GM12878 (cell line): ENCODE data around the gene BBS2. TPM values are rescaled to one million over a fixed set of nuclear protein-coding genes. Genes with fewer than 3 reads are reported as not detected.

Experiments used
- ATAC-seq: fragments of 200-7000 bp; cut with Tn5 transposase; 3 replicates; pipeline ENCODE4 v1.9.1; 2020; ENCODE audit warnings: mild to moderate bottlenecking, moderate library complexity
- BruUV-seq: library from RNA; stranded (reverse); fragments of 400-500 nt; replicated peaks from 2 replicates; lab custom pipeline; 2021; lab: Mats Ljungman, UMichigan
- CTCF ChIA-PET: fragments of 300-600 bp; sonication (Branson Sonifier 250); formaldehyde crosslinking; extraction: SDS; loops from one replicate; lab custom pipeline; 2021; ENCODE audit warnings: inconsistent platforms; lab: Yijun Ruan, JAX
- POLR2A ChIA-PET: fragments of 350-600 bp; formaldehyde crosslinking; extraction: SDS; loops from one replicate; lab custom pipeline; 2021; ENCODE audit warnings: inconsistent platforms; lab: Charles Lee
- RAD21 ChIA-PET: fragments of 300-600 bp; sonication (Branson Sonifier 250); formaldehyde crosslinking; loops from one replicate; lab custom pipeline; 2023; ENCODE audit warnings: antibody characterized with exemption; ENCODE audit not compliant: unreplicated experiment; lab: Charles Lee
- SMC1A ChIA-PET: fragments of 300-600 bp; sonication (Branson Sonifier 250); formaldehyde crosslinking; loops from one replicate; lab custom pipeline; 2023; ENCODE audit not compliant: unreplicated experiment, uncharacterized antibody; lab: Charles Lee
- DNase-seq: peaks from one replicate; pipeline ENCODE4 v3.0.0-alpha.2; 2011; ENCODE audit warnings: low read depth, low spot score
- FAIRE-seq: peaks from 3 replicates; lab custom pipeline; 2011; peaks lifted over from hg19 to GRCh38; lab: Jason Lieb, UNC
- H2AFZ ChIP-seq: 2 replicates; pipeline ENCODE4 v1.6.0; 2011; ENCODE audit warnings: low read depth, low read length, control low read depth; ENCODE audit not compliant: control insufficient read depth
- H3K27ac ChIP-seq: 2 replicates; pipeline ENCODE4 v1.5.1; 2011; ENCODE audit warnings: control low read depth; ENCODE audit not compliant: control insufficient read depth, insufficient read depth
- H3K27me3 ChIP-seq, 2 experiments: replicated peaks in 1 of 2; 2 replicates each; pipeline versions ENCODE4 v1.6.0 to v1.6.1; 2011; ENCODE audit warnings: low read length in 1 of 2; ENCODE audit not compliant: control insufficient read depth in 2 of 2, insufficient read depth in 2 of 2
- H3K36me3 ChIP-seq, 2 experiments: 2 replicates each; pipeline ENCODE4 v1.5.1; 2011; ENCODE audit warnings: low read length in 1 of 2; ENCODE audit not compliant: control insufficient read depth in 2 of 2, insufficient read depth in 2 of 2
- H3K4me1 ChIP-seq: 2 replicates; pipeline ENCODE4 v1.6.1; 2011; ENCODE audit warnings: mild to moderate bottlenecking, low read length, moderate library complexity, mixed read lengths; ENCODE audit not compliant: control insufficient read depth, insufficient read depth
- H3K4me2 ChIP-seq: 2 replicates; pipeline ENCODE4 v1.6.0; 2011; ENCODE audit warnings: control low read depth; ENCODE audit not compliant: control insufficient read depth, insufficient read depth
- H3K4me3 ChIP-seq: fragments of 200-600 bp; sonication (generic); 2 replicates; pipeline ENCODE4 v1.5.1; 2016
- H3K79me2 ChIP-seq: 2 replicates; pipeline ENCODE4 v1.6.0; 2011; ENCODE audit warnings: low read length; ENCODE audit not compliant: control insufficient read depth, insufficient read depth
- H3K9ac ChIP-seq: 2 replicates; pipeline ENCODE4 v1.8.0; 2011; ENCODE audit warnings: low read length, control low read depth, mixed read lengths; ENCODE audit not compliant: control insufficient read depth, insufficient read depth
- H3K9me3 ChIP-seq: replicated peaks from 3 replicates; pipeline ENCODE4 v1.5.1; 2011; ENCODE audit warnings: mild to moderate bottlenecking, low read length; ENCODE audit not compliant: control insufficient read depth, insufficient read depth
- H4K20me1 ChIP-seq: 2 replicates; pipeline ENCODE4 v1.6.0; 2011; ENCODE audit not compliant: control insufficient read depth, insufficient read depth
- ATF2 ChIP-seq: IDR thresholded peaks from 2 replicates; pipeline ENCODE4 v1.6.1; 2012; ENCODE audit warnings: low read length, inconsistent platforms
- BCL3 ChIP-seq: IDR thresholded peaks from 2 replicates; pipeline ENCODE4 v1.6.1; 2011; ENCODE audit warnings: borderline replicate concordance, low read depth, mild to moderate bottlenecking, moderate library complexity, low read length; ENCODE audit not compliant: insufficient read depth, poor library complexity, severe bottlenecking
- ELK1 ChIP-seq: IDR thresholded peaks from 2 replicates; pipeline ENCODE4 v1.6.1; 2012; ENCODE audit warnings: low read depth, low read length, improper control_type of control experiment
- FOXM1 ChIP-seq: IDR thresholded peaks from 2 replicates; pipeline ENCODE4 v1.6.1; 2012; ENCODE audit warnings: low read depth, mild to moderate bottlenecking, inconsistent platforms, low read length, moderate library complexity
- JUND ChIP-seq: IDR thresholded peaks from 2 replicates; pipeline ENCODE4 v1.6.1; 2012; ENCODE audit warnings: low read depth, mild to moderate bottlenecking, low read length, improper control_type of control experiment, moderate library complexity
- MAX ChIP-seq: IDR thresholded peaks from 2 replicates; pipeline ENCODE4 v1.6.1; 2012; ENCODE audit warnings: low read depth, low read length, improper control_type of control experiment
- RAD21 ChIP-seq: IDR thresholded peaks from 2 replicates; pipeline ENCODE4 v1.6.1; 2011; ENCODE audit warnings: mild to moderate bottlenecking, low read depth, low read length, moderate library complexity; ENCODE audit not compliant: insufficient read depth
- TBL1XR1 ChIP-seq: IDR thresholded peaks from 2 replicates; pipeline ENCODE4 v1.6.1; 2012; ENCODE audit warnings: low read depth, low read length, improper control_type of control experiment
- TCF12 ChIP-seq: IDR thresholded peaks from 2 replicates; pipeline ENCODE4 v1.6.1; 2011; ENCODE audit warnings: low read depth, mild to moderate bottlenecking, low read length
- TCF7 ChIP-seq: IDR thresholded peaks from 2 replicates; pipeline ENCODE4 v1.6.1; 2014; ENCODE audit warnings: antibody characterized with exemption, borderline replicate concordance
- USF2 ChIP-seq: IDR thresholded peaks from 2 replicates; pipeline ENCODE4 v1.6.1; 2011; ENCODE audit warnings: low read depth, low read length, improper control_type of control experiment, borderline replicate concordance
- ZBTB33 ChIP-seq: fragments of 450-650 bp; IDR thresholded peaks from 2 replicates; pipeline ENCODE4 v1.6.1; 2017; ENCODE audit warnings: mild to moderate bottlenecking
- ZSCAN29 ChIP-seq: fragments of 450-650 bp; IDR thresholded peaks from 2 replicates; pipeline ENCODE4 v1.6.1; 2017; ENCODE audit warnings: mild to moderate bottlenecking, moderate library complexity
- WGBS: methylation state at CpG from one replicate; pipeline ENCODE4 v1.1.6; 2016; ENCODE audit warnings: low lambda C conversion rate; ENCODE audit not compliant: insufficient replicate concordance, insufficient coverage; ENCODE audit errors: missing lambda C conversion rate; 5-methylcytosine and 5-hydroxymethylcytosine counted together
- in situ Hi-C: fragments of 300-500 bp; cut with MboI; formaldehyde crosslinking; loops from 9 replicates; pipeline ENCODE4 v1.14.3; 2018; ENCODE audit warnings: mixed read lengths
- intact Hi-C: fragments of 100-400 bp; cut with micrococcal nuclease; formaldehyde crosslinking; loops from one replicate; pipeline ENCODE4 v1.14.2; 2022; ENCODE audit not compliant: unreplicated experiment
- polyA plus RNA-seq, 11 experiments: library from polyadenylated mRNA; depleted of rRNA in 4 of 11; unstranded in 6 of 11; stranded (reverse) in 5 of 11; fragments of >200 nt; fragmentation: Nextera tagmentation in 4 of 11; fragmentation: Illumina TruSeq in 1 of 11; extraction: Ambion mirVana in 4 of 11; extraction: Trizol in 1 of 11; gene quantifications; 1 replicate in 1 of 11; 2 replicates in 10 of 11; pipeline versions ENCODE4 v1.2.1 to v1.2.3, GENCODE V29; 2011 to 2016; ENCODE audit warnings: inconsistent platforms in 2 of 11, missing spikeins in 2 of 11, low read depth in 1 of 11
- total RNA-seq, 4 experiments: library from RNA; depleted of rRNA in 3 of 4; stranded (reverse); fragments of >200 nt in 3 of 4; fragmentation: Illumina TruSeq in 1 of 4; extraction: Trizol in 1 of 4; gene quantifications; 2 replicates each; pipeline versions ENCODE4 v1.2.1 to v1.2.3, GENCODE V29; 2013 to 2021

BBS2 gene
- total and polyA plus RNA-seq, 10 of the 15 experiments (the other 5 are each of a cell fraction or from before 2014, with no cell fraction given) = 4.9 to 38.3 (median 16.4) TPM

- no peak for TF ChIP-seq MAX
- TF ChIP-seq TCF7 = no peak
- no peak for TF ChIP-seq ATF2
- TF ChIP-seq RAD21 = no peak
- no peak for TF ChIP-seq ELK1
- TF ChIP-seq TBL1XR1 = no peak
- TF ChIP-seq, all 136 proteins: peak for 0
These were observed 1.4 kb downstream of the BBS2 start (continued) for GRCh38 chr16:56518425-56518824.

GRCh38 chr16:56517206-56517605 lies 2.6 kb downstream of the BBS2 start:
- H3K9ac ChIP-seq = no peak overlapping the region
- no peaks in the 10 kb centered on the region for H3K79me2 ChIP-seq
- no peaks in the 10 kb centered on the region; the same call in 1 of the 2 replicates for H3K4me1 ChIP-seq
- CTCF ChIA-PET = interaction anchor here (1.0 to 2.3 kb wide), 3 partner anchors 83 to 185 kb away, joined by 3 to 9 read pairs (median 5); no protein-coding TSS in a partner anchor
- H4K20me1 ChIP-seq = no peaks in the 10 kb centered on the region
- H3K4me3 ChIP-seq = no peak overlapping the region
- BruUV-seq = no TSS peak
- H3K4me2 ChIP-seq = no peak overlapping the region
- no peak for FAIRE-seq
- ATAC-seq = no peak
- 92% methylated on average over 2 of the region's 2 CpGs for WGBS
- H3K27ac ChIP-seq = no peak overlapping the region
- RAD21 ChIA-PET = no interaction called here
- H3K36me3 ChIP-seq = no peaks in the 10 kb centered on the region
- no peaks in the 10 kb centered on the region; the same call in 2 of the 3 replicates for H3K9me3 ChIP-seq
- no peak for DNase-seq
- POLR2A ChIA-PET = interaction anchor here (0.7 to 1.0 kb wide), 3 partner anchors 10 to 83 kb away, joined by 3 to 5 read pairs (median 3); no protein-coding TSS in a partner anchor
- SMC1A ChIA-PET = interaction anchor here (1.2 to 1.6 kb wide), 2 partner anchors 84 to 185 kb away, joined by 4 to 8 read pairs; no protein-coding TSS in a partner anchor
- H2AFZ ChIP-seq = no peak overlapping the region
- in situ Hi-C loops = no loop called here
- H3K27me3 ChIP-seq = no peaks in the 10 kb centered on the region
- intact Hi-C loops = no loop called here
- TF ChIP-seq TCF12 (no peak), JUND (no peak), ZSCAN29 (no peak), USF2 (no peak), RAD21 (no peak), ZBTB33 (no peak), BCL3 (no peak), FOXM1 (no peak)
